OCI-LY1 (cell line): Measurements from ENCODE around the gene RBMS3.

Experiments used
- CTCF ChIP-seq: fragments of 200-600 bp; sonication (generic), shearing (Covaris generic); IDR thresholded peaks from 2 replicates; pipeline ENCODE4 v1.5.1; 2017; ENCODE audit warnings: mild to moderate bottlenecking, antibody characterized with exemption, low read length, moderate library complexity, mixed read lengths
- EZH2 ChIP-seq: fragments of 200-600 bp; sonication (generic), shearing (Covaris generic); IDR thresholded peaks from 2 replicates; pipeline ENCODE4 v1.8.0; 2017; ENCODE audit warnings: borderline replicate concordance, mixed run types, mild to moderate bottlenecking, antibody characterized with exemption, low read length, moderate library complexity, mixed read lengths

- TF ChIP-seq CTCF (no peak), EZH2 (no peak)
These were observed 573.0 kb downstream of the RBMS3 start for GRCh38 chr3:29853841-29854397.
